Transverse colon (tissue), 4 donors: ENCODE results near the gene MAPKAPK2.

Source experiments
- EP300 ChIP-seq: sonication (generic); formaldehyde crosslinking; IDR thresholded peaks from one replicate; pipeline ENCODE4 v1.6.1; 2017; ENCODE audit warnings: antibody characterized with exemption, low read depth
- POLR2A ChIP-seq: fragments of 450-650 bp; IDR thresholded peaks from one replicate; pipeline ENCODE4 v1.6.1; 2016; ENCODE audit warnings: antibody characterized with exemption, mild to moderate bottlenecking, moderate library complexity
- POLR2AphosphoS5 ChIP-seq, 3 donors: sonication (generic); formaldehyde crosslinking; IDR thresholded peaks; one replicate each; pipeline ENCODE4 v1.6.1; 2016; ENCODE audit warnings: antibody characterized with exemption in 3 of 3
- TF ChIP-seq, protein P1 (sequence below), 5 experiments: fragments of 200-600 bp in 3 of 5; fragments of 450-650 bp in 2 of 5; sonication (generic) in 3 of 5; IDR thresholded peaks; 1 replicate in 2 of 5; 2 replicates in 3 of 5; pipeline ENCODE4 v1.5.1; 2016 to 2017; ENCODE audit warnings: antibody characterized with exemption in 5 of 5, inconsistent platforms in 3 of 5, mild to moderate bottlenecking in 2 of 5, moderate library complexity in 1 of 5

DNA sequence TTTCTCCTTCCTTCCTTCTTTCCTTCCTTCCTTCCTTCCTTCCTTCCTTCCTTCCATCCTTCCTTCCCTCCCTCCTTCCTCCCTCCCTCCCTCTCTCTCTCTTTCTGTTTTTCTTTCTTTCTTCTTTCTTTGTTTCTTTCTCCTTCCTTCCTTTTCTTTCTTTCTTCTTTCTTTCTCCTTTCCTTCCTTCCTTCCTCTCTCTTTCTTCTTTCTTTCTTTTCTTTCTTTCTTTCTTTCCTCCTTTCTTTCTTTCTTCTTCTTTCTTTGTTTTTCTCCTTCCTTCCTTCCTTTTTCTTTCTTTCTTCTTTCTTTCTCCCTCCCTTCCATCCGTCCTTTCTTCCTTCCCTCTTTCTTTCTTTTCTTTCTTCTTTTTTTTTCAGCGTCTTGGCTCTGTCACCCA is 67.8 kb downstream of the MAPKAPK2 start:
- TF ChIP-seq, protein P1, sequence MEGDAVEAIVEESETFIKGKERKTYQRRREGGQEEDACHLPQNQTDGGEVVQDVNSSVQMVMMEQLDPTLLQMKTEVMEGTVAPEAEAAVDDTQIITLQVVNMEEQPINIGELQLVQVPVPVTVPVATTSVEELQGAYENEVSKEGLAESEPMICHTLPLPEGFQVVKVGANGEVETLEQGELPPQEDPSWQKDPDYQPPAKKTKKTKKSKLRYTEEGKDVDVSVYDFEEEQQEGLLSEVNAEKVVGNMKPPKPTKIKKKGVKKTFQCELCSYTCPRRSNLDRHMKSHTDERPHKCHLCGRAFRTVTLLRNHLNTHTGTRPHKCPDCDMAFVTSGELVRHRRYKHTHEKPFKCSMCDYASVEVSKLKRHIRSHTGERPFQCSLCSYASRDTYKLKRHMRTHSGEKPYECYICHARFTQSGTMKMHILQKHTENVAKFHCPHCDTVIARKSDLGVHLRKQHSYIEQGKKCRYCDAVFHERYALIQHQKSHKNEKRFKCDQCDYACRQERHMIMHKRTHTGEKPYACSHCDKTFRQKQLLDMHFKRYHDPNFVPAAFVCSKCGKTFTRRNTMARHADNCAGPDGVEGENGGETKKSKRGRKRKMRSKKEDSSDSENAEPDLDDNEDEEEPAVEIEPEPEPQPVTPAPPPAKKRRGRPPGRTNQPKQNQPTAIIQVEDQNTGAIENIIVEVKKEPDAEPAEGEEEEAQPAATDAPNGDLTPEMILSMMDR (IDR thresholded peaks at IDR 0.05) = no peak
- TF ChIP-seq POLR2AphosphoS5 (IDR thresholded peaks at IDR 0.05) = no peak
- no peak for TF ChIP-seq POLR2A
- TF ChIP-seq EP300 = no peak
